Measurements from ENCODE around the gene LIMS2. TPM values are rescaled to one million over a fixed set of nuclear protein-coding genes. Genes with fewer than 3 reads are reported as not detected.

Gene LIMS2
- total RNA-seq, 2 donors from 2014 or later: 6.6 to 37.2 TPM

DNA sequence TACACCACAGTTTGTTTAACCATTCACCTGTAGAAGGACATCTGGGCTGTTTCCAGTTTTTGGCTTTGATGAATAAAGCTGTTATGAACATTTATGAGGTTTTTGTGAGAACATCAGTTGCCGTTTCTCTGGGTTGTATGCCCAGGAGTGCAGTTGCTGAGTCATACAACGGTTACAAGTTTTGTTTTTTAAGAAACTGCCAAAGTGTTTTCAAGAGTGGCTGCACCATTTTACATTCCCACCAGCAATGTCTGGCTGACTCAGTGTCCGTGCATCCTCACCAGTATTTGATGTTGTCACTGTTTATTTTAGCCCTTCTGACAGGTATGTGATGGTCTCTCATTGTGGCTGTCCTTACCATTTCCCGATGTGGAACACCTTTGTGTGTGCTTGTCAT, 77.3 kb downstream of the LIMS2 start:
- intact Hi-C loops (cut with DNase I): no loop called here
- H3K27ac ChIP-seq: no peak overlapping the region
- no peak for DNase-seq
- H3K36me3 ChIP-seq: peaks cover 6% of the 10 kb centered on the region
- no peaks in the 10 kb centered on the region for H3K9me3 ChIP-seq
- no peaks in the 10 kb centered on the region for H3K27me3 ChIP-seq
- TF ChIP-seq, protein P1, sequence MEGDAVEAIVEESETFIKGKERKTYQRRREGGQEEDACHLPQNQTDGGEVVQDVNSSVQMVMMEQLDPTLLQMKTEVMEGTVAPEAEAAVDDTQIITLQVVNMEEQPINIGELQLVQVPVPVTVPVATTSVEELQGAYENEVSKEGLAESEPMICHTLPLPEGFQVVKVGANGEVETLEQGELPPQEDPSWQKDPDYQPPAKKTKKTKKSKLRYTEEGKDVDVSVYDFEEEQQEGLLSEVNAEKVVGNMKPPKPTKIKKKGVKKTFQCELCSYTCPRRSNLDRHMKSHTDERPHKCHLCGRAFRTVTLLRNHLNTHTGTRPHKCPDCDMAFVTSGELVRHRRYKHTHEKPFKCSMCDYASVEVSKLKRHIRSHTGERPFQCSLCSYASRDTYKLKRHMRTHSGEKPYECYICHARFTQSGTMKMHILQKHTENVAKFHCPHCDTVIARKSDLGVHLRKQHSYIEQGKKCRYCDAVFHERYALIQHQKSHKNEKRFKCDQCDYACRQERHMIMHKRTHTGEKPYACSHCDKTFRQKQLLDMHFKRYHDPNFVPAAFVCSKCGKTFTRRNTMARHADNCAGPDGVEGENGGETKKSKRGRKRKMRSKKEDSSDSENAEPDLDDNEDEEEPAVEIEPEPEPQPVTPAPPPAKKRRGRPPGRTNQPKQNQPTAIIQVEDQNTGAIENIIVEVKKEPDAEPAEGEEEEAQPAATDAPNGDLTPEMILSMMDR (IDR thresholded peaks at IDR 0.05): no peak
- no peak overlapping the region for H3K4me3 ChIP-seq
- no peaks in the 10 kb centered on the region for H3K4me1 ChIP-seq
- H3K9ac ChIP-seq (ENCODE audit: low read depth in 2 of 2, low read length in 2 of 2): no peak overlapping the region

DNA sequence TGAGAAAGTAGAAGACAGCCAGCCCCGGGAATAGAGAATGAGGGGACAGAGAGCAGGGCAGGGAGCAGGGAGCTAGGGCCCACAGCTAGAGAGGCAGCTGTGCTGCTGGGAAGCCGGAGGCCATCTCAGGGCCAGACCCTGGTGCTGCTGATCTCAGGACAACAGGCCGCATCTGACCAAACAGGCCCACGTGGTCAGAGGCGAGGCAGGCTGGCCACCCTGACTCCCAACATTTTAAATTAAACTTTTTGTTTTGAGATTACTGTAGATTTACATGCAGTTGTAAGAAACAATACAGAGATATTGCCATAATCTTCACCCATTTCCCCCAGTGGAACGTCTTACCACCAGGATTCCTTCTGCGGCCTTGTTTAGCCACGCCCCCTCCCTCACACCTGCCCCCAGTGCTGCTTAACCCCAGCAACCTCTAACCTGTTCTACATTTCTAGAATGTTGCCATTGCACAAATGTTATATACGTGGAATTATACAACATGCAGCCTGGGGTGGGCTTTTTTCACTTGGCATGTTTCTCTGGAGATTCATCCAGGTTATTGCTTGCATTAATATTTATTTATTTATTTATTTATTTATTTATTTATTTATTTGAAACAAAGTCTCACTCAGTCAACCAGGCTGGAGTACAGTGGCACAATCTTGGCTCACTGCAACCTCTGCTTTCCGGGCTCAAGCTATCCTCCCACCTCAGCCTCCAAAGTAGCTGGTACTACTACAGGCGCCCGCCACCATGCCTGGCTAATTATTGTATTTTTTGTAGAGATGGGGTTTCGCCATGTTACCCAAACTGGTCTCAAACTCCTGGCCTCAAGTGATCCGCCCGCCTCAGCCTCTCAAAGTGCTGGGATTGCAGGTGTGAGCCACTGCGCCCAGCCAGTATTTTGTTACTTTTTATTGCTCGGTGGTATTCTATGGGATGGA, 78.0 kb downstream of the LIMS2 start:
- intact Hi-C loops (cut with DNase I): no loop called here
- no peak overlapping the region for H3K4me3 ChIP-seq
- H3K36me3 ChIP-seq: peaks cover 2% of the 10 kb centered on the region
- H3K27ac ChIP-seq: no peak overlapping the region
- H3K27me3 ChIP-seq: no peaks in the 10 kb centered on the region
- H3K9ac ChIP-seq (ENCODE audit: low read depth in 2 of 2, low read length in 2 of 2): no peak overlapping the region
- no peaks in the 10 kb centered on the region for H3K4me1 ChIP-seq
- TF ChIP-seq, protein P1 (IDR thresholded peaks at IDR 0.05): no peak
- DNase-seq: no peak
- no peaks in the 10 kb centered on the region for H3K9me3 ChIP-seq

GRCh38 chr2:127596311-127597045, 78.9 kb downstream of the LIMS2 start:
- no peak for DNase-seq
- Histone ChIP-seq H3K4me1 (no peaks in the 10 kb centered on the region), H3K36me3 (no peaks in the 10 kb centered on the region), H3K4me3 (no peak overlapping the region), H3K27ac (no peak overlapping the region), H3K27me3 (no peaks in the 10 kb centered on the region), H3K9me3 (no peaks in the 10 kb centered on the region), H3K9ac (ENCODE audit: low read depth in 2 of 2, low read length in 2 of 2) (no peak overlapping the region)
- TF ChIP-seq, protein P1 (IDR thresholded peaks at IDR 0.05): no peak
- intact Hi-C loops (cut with DNase I): no loop called here

DNA sequence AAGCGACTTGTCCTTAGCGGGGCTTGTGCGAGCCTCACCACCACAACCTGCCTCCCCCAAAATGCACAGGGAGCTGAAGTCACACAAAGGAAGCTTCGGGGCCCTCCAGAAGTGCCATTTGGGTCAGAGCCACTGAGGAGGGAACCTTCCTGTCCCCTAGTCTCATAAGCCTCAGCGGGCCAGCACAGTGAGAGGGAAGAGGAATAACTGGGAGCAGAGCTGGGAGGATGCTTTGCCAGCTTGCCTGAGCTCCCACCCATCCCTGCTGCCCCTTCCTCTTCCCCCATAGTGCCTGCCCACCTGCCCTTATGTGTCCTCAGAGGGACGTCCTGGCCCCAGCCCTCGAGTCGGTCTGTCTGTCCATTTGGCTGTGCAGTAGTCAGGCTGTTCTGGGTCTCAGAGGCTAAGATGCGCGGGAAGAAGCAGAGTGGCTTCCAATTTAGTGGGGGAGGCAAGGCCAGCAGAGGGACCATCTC, 81.2 kb downstream of the LIMS2 start:
- Histone ChIP-seq H3K9ac (ENCODE audit: low read depth in 2 of 2, low read length in 2 of 2) (no peak overlapping the region), H3K4me3 (no peak overlapping the region), H3K9me3 (no peaks in the 10 kb centered on the region), H3K4me1 (no peaks in the 10 kb centered on the region), H3K36me3 (no peaks in the 10 kb centered on the region), H3K27ac (no peak overlapping the region), H3K27me3 (no peaks in the 10 kb centered on the region)
- intact Hi-C loops (cut with DNase I): no loop called here
- TF ChIP-seq, protein P1 (IDR thresholded peaks at IDR 0.05): no peak
- no peak for DNase-seq

- Histone ChIP-seq H3K27ac (no peak overlapping the region), H3K9ac (ENCODE audit: low read depth in 2 of 2, low read length in 2 of 2) (no peak overlapping the region), H3K4me1 (no peaks in the 10 kb centered on the region), H3K9me3 (no peaks in the 10 kb centered on the region), H3K4me3 (no peak overlapping the region), H3K27me3 (no peaks in the 10 kb centered on the region), H3K36me3 (no peaks in the 10 kb centered on the region)
- intact Hi-C loops (cut with DNase I): no loop called here
- TF ChIP-seq, protein P1 (IDR thresholded peaks at IDR 0.05): no peak
- DNase-seq: no peak
Measured at GRCh38 chr2:127593228-127594115, 81.9 kb downstream of the LIMS2 start.

Measured in colonic mucosa (tissue), 4 donors.